Hepatocyte (in vitro differentiated cells): Measurements from ENCODE around the gene PSMB2. TPM values are rescaled to one million over a fixed set of nuclear protein-coding genes. Genes with fewer than 3 reads are reported as not detected.

ENCODE experiments used
- DNase-seq: peaks from one replicate; pipeline ENCODE4 v3.0.0-alpha.2; 2016; ENCODE audit warnings: low spot score
- H2AFZ ChIP-seq: fragments of 200-600 bp; sonication (generic); 2 replicates; pipeline ENCODE4 v1.6.0; 2016; ENCODE audit warnings: antibody characterized with exemption, mild to moderate bottlenecking
- H3K27ac ChIP-seq: fragments of 200-600 bp; sonication (generic); 2 replicates; pipeline ENCODE4 v1.5.1; 2016; ENCODE audit warnings: mild to moderate bottlenecking
- H3K27me3 ChIP-seq: fragments of 200-600 bp; sonication (generic); 2 replicates; pipeline ENCODE4 v1.6.1; 2016
- H3K36me3 ChIP-seq: fragments of 200-600 bp; sonication (generic); replicated peaks from 2 replicates; pipeline ENCODE4 v1.5.1; 2016; ENCODE audit warnings: low read depth; ENCODE audit not compliant: insufficient read depth
- H3K4me1 ChIP-seq: fragments of 200-600 bp; sonication (generic); 2 replicates; pipeline ENCODE4 v1.5.1; 2016; ENCODE audit warnings: mild to moderate bottlenecking, moderate library complexity; ENCODE audit not compliant: insufficient read depth
- H3K4me2 ChIP-seq: fragments of 200-600 bp; sonication (generic); 2 replicates; pipeline ENCODE4 v1.6.0; 2016
- H3K4me3 ChIP-seq: fragments of 200-600 bp; sonication (generic); 2 replicates; pipeline ENCODE4 v1.5.1; 2016; ENCODE audit warnings: mild to moderate bottlenecking
- H3K79me2 ChIP-seq: fragments of 200-600 bp; sonication (generic); 2 replicates; pipeline ENCODE4 v1.6.0; 2017; ENCODE audit warnings: mild to moderate bottlenecking
- H3K9me2 ChIP-seq: fragments of 200-600 bp; sonication (generic); replicated peaks from 2 replicates; pipeline ENCODE4 v1.6.0; 2017; ENCODE audit warnings: mild to moderate bottlenecking; ENCODE audit not compliant: insufficient read depth
- H3K9me3 ChIP-seq: fragments of 200-600 bp; sonication (generic); 2 replicates; pipeline ENCODE4 v1.5.1; 2016; ENCODE audit warnings: low read depth, mild to moderate bottlenecking
- H4K20me1 ChIP-seq: fragments of 200-600 bp; sonication (generic); 2 replicates; pipeline ENCODE4 v1.6.0; 2016; ENCODE audit warnings: mild to moderate bottlenecking; ENCODE audit not compliant: insufficient read depth, poor library complexity, severe bottlenecking
- CTCF ChIP-seq: fragments of 200-600 bp; sonication (generic); IDR thresholded peaks from 2 replicates; pipeline ENCODE4 v1.5.1; 2016; ENCODE audit warnings: antibody characterized with exemption, mild to moderate bottlenecking; ENCODE audit not compliant: poor library complexity
- EZH2 ChIP-seq: fragments of 200-600 bp; sonication (generic); IDR thresholded peaks from 2 replicates; pipeline ENCODE4 v1.6.1; 2016; ENCODE audit warnings: antibody characterized with exemption, mild to moderate bottlenecking, borderline replicate concordance
- EZH2phosphoT487 ChIP-seq: fragments of 200-600 bp; sonication (generic); IDR thresholded peaks from one replicate; pipeline ENCODE4 v1.6.1; 2018; ENCODE audit warnings: antibody characterized with exemption, mild to moderate bottlenecking, low read depth, moderate library complexity; ENCODE audit not compliant: unreplicated experiment, severe bottlenecking
- WGBS: methylation state at CpG from one replicate; pipeline ENCODE4 v1.1.6; 2016; ENCODE audit warnings: low lambda C conversion rate; ENCODE audit errors: missing lambda C conversion rate; 5-methylcytosine and 5-hydroxymethylcytosine counted together
- polyA plus RNA-seq: library from polyadenylated mRNA; unstranded; fragments of >200 nt; fragmentation: Nextera tagmentation; extraction: Ambion mirVana; gene quantifications from 2 replicates; pipeline ENCODE4 v1.2.1, GENCODE V29; 2016
- total RNA-seq: library from RNA; depleted of rRNA; stranded (reverse); fragments of >200 nt; gene quantifications from 2 replicates; pipeline ENCODE4 v1.2.3, GENCODE V29; 2014

The PSMB2 gene
- total and polyA plus RNA-seq, 2 experiments from 2014 or later: 42.6 to 98.8 TPM

- Histone ChIP-seq H3K4me1 (no peaks in the 10 kb centered on the region), H3K9me2 (no peaks in the 10 kb centered on the region), H2AFZ (no peak overlapping the region), H3K27ac (no peak overlapping the region), H3K79me2 (no peaks in the 10 kb centered on the region), H3K9me3 (no peaks in the 10 kb centered on the region), H3K27me3 (peaks cover 5% of the 10 kb centered on the region), H3K4me3 (no peak overlapping the region), H3K36me3 (no peaks in the 10 kb centered on the region), H4K20me1 (no peaks in the 10 kb centered on the region), H3K4me2 (no peak overlapping the region)
- TF ChIP-seq EZH2phosphoT487 (no peak), CTCF (no peak), EZH2 (no peak)
- DNase-seq: peak; percentile 73
- 55% methylated on average over 5 of the region's 5 CpGs for WGBS
Measured at GRCh38 chr1:35660581-35661473, 19.5 kb upstream of the PSMB2 start.

GRCh38 chr1:35659589-35659988 lies 18.3 kb upstream of the PSMB2 start:
- no peak for TF ChIP-seq EZH2
- no peak for TF ChIP-seq EZH2phosphoT487
- TF ChIP-seq CTCF: no peak
- 23% methylated on average over 6 of the region's 6 CpGs for WGBS

GRCh38 chr1:35657851-35658250 lies 16.5 kb upstream of the PSMB2 start:
- Histone ChIP-seq H3K36me3 (no peaks in the 10 kb centered on the region), H3K27ac (no peak overlapping the region), H3K4me1 (no peaks in the 10 kb centered on the region), H3K9me3 (no peaks in the 10 kb centered on the region), H3K27me3 (peaks cover 15% of the 10 kb centered on the region), H3K4me3 (no peak overlapping the region), H4K20me1 (no peaks in the 10 kb centered on the region), H2AFZ (no peak overlapping the region), H3K9me2 (no peaks in the 10 kb centered on the region), H3K79me2 (no peaks in the 10 kb centered on the region), H3K4me2 (no peak overlapping the region)
- WGBS: 78% methylated on average over 2 of the region's 2 CpGs
- TF ChIP-seq EZH2: no peak
- TF ChIP-seq EZH2phosphoT487: no peak
- TF ChIP-seq CTCF: no peak
- DNase-seq: no peak

More at GRCh38 chr1:35659589-35659988, 18.3 kb upstream of the PSMB2 start:
- DNase-seq: no peak
- H3K36me3 ChIP-seq: no peaks in the 10 kb centered on the region
- H3K4me3 ChIP-seq: no peak overlapping the region
- no peak overlapping the region for H3K27ac ChIP-seq
- H3K4me1 ChIP-seq: no peaks in the 10 kb centered on the region
- peaks cover 11% of the 10 kb centered on the region for H3K27me3 ChIP-seq
- H4K20me1 ChIP-seq: no peaks in the 10 kb centered on the region
- no peaks in the 10 kb centered on the region for H3K9me2 ChIP-seq
- no peak overlapping the region for H2AFZ ChIP-seq
- H3K9me3 ChIP-seq: no peaks in the 10 kb centered on the region
- H3K79me2 ChIP-seq: no peaks in the 10 kb centered on the region
- H3K4me2 ChIP-seq: no peak overlapping the region
